Vagina (tissue), 2 donors: ENCODE data around the gene MEGF9. TPM values are rescaled to one million over a fixed set of nuclear protein-coding genes. Genes with fewer than 3 reads are reported as not detected.

Experiments used
- DNase-seq, 2 donors: peaks; one replicate each; pipeline ENCODE4 v3.0.0-alpha.2; 2017; ENCODE audit errors: extremely low spot score in 2 of 2
- H3K27ac ChIP-seq: fragments of 200-600 bp; sonication (generic); one replicate; pipeline ENCODE4 v1.5.1; 2019
- H3K27me3 ChIP-seq: fragments of 200-600 bp; sonication (generic); one replicate; pipeline ENCODE4 v1.5.1; 2019
- H3K36me3 ChIP-seq, 2 donors: fragments of 200-600 bp; sonication (generic); one replicate each; pipeline ENCODE4 v1.5.1; 2017 to 2019
- H3K4me1 ChIP-seq: fragments of 200-600 bp; sonication (generic); one replicate; pipeline ENCODE4 v1.5.1; 2019
- H3K4me3 ChIP-seq, 2 donors: fragments of 200-600 bp; sonication (generic); 1 replicate in 1 of 2; 2 replicates in 1 of 2; pipeline ENCODE4 v1.5.1; 2016 to 2019
- H3K9me3 ChIP-seq: fragments of 200-600 bp; sonication (generic); one replicate; pipeline ENCODE4 v1.5.1; 2019
- CTCF ChIP-seq, 3 experiments: fragments of 450-650 bp in 2 of 3; fragments of 200-600 bp in 1 of 3; sonication (generic) in 1 of 3; IDR thresholded peaks; one replicate each; pipeline ENCODE4 v1.5.1; 2017 to 2019; ENCODE audit warnings: antibody characterized with exemption in 3 of 3, mild to moderate bottlenecking in 2 of 3, moderate library complexity in 2 of 3
- POLR2A ChIP-seq, 2 donors: fragments of 450-650 bp; IDR thresholded peaks; one replicate each; pipeline ENCODE4 v1.6.1; 2017; ENCODE audit warnings: antibody characterized with exemption in 2 of 2, mild to moderate bottlenecking in 2 of 2, moderate library complexity in 2 of 2
- POLR2AphosphoS5 ChIP-seq, 2 donors: sonication (generic); formaldehyde crosslinking; IDR thresholded peaks; one replicate each; pipeline ENCODE4 v1.9.0; 2017; ENCODE audit warnings: antibody characterized with exemption in 2 of 2, mild to moderate bottlenecking in 2 of 2, low read depth in 1 of 2; ENCODE audit not compliant: insufficient read depth in 1 of 2
- intact Hi-C: fragments of 100-400 bp; cut with DNase I; formaldehyde crosslinking; loops from one replicate; pipeline ENCODE4 v1.15.1; 2023
- total RNA-seq: library from RNA; depleted of rRNA; stranded (reverse); fragments of >200 nt; gene quantifications from one replicate; pipeline ENCODE4 v1.2.3, GENCODE V29; 2016

The MEGF9 gene
- total RNA-seq, 1 donor from 2014 or later = 17.7 TPM

GRCh38 chr9:120663950-120664349 lies 50.3 kb downstream of the MEGF9 start:
- H3K36me3 ChIP-seq = no peaks in the 10 kb centered on the region
- TF ChIP-seq POLR2AphosphoS5 (IDR thresholded peaks at IDR 0.05; ENCODE audit: insufficient read depth in 1 of 2, low read depth in 1 of 2) = no peak
- TF ChIP-seq POLR2A (IDR thresholded peaks at IDR 0.05) = no peak
- TF ChIP-seq CTCF (IDR thresholded peaks at IDR 0.05) = no peak
- intact Hi-C loops = no loop called here
- H3K27ac ChIP-seq = no peak overlapping the region
- H3K4me1 ChIP-seq = peaks cover 7% of the 10 kb centered on the region
- no peaks in the 10 kb centered on the region for H3K9me3 ChIP-seq
- no peaks in the 10 kb centered on the region for H3K27me3 ChIP-seq
- H3K4me3 ChIP-seq = no peak overlapping the region
- no peak for DNase-seq

- DNase-seq = no peak
- no peak overlapping the region for H3K4me3 ChIP-seq
- H3K27me3 ChIP-seq = no peaks in the 10 kb centered on the region
- no peaks in the 10 kb centered on the region for H3K9me3 ChIP-seq
- intact Hi-C loops = no loop called here
- TF ChIP-seq CTCF (IDR thresholded peaks at IDR 0.05) (no peak), POLR2AphosphoS5 (IDR thresholded peaks at IDR 0.05; ENCODE audit: insufficient read depth in 1 of 2, low read depth in 1 of 2) (no peak), POLR2A (IDR thresholded peaks at IDR 0.05) (no peak)
- H3K4me1 ChIP-seq = peaks cover 2% of the 10 kb centered on the region
- no peaks in the 10 kb centered on the region for H3K36me3 ChIP-seq
- no peak overlapping the region for H3K27ac ChIP-seq
Observed at GRCh38 chr9:120663380-120663779, 50.9 kb downstream of the MEGF9 start.

- H3K27ac ChIP-seq = no peak overlapping the region
- no peaks in the 10 kb centered on the region for H3K36me3 ChIP-seq
- no peak overlapping the region for H3K4me3 ChIP-seq
- no peaks in the 10 kb centered on the region for H3K27me3 ChIP-seq
- intact Hi-C loops = no loop called here
- no peaks in the 10 kb centered on the region for H3K4me1 ChIP-seq
- no peak for DNase-seq
- no peaks in the 10 kb centered on the region for H3K9me3 ChIP-seq
- TF ChIP-seq POLR2A (IDR thresholded peaks at IDR 0.05) (no peak), CTCF (IDR thresholded peaks at IDR 0.05) (no peak), POLR2AphosphoS5 (IDR thresholded peaks at IDR 0.05; ENCODE audit: insufficient read depth in 1 of 2, low read depth in 1 of 2) (no peak)
Observed at GRCh38 chr9:120662513-120662912, 51.8 kb downstream of the MEGF9 start.

GRCh38 chr9:120659676-120660075 lies 54.6 kb downstream of the MEGF9 start:
- intact Hi-C loops = no loop called here
- DNase-seq = no peak
- TF ChIP-seq CTCF (IDR thresholded peaks at IDR 0.05) (no peak), POLR2AphosphoS5 (IDR thresholded peaks at IDR 0.05; ENCODE audit: insufficient read depth in 1 of 2, low read depth in 1 of 2) (no peak), POLR2A (IDR thresholded peaks at IDR 0.05) (no peak)
- no peaks in the 10 kb centered on the region for H3K4me1 ChIP-seq
- no peak overlapping the region for H3K27ac ChIP-seq
- H3K27me3 ChIP-seq = no peaks in the 10 kb centered on the region
- H3K36me3 ChIP-seq = no peaks in the 10 kb centered on the region
- no peaks in the 10 kb centered on the region for H3K9me3 ChIP-seq
- H3K4me3 ChIP-seq = no peak overlapping the region

GRCh38 chr9:120659209-120659608 lies 55.1 kb downstream of the MEGF9 start:
- intact Hi-C loops = no loop called here
- Histone ChIP-seq H3K27me3 (no peaks in the 10 kb centered on the region), H3K4me3 (no peak overlapping the region), H3K27ac (no peak overlapping the region), H3K9me3 (no peaks in the 10 kb centered on the region), H3K4me1 (no peaks in the 10 kb centered on the region), H3K36me3 (no peaks in the 10 kb centered on the region)
- DNase-seq = no peak
- no peak for TF ChIP-seq CTCF (IDR thresholded peaks at IDR 0.05)
- no peak for TF ChIP-seq POLR2A (IDR thresholded peaks at IDR 0.05)
- no peak for TF ChIP-seq POLR2AphosphoS5 (IDR thresholded peaks at IDR 0.05; ENCODE audit: insufficient read depth in 1 of 2, low read depth in 1 of 2)
